Body of pancreas (tissue), 4 donors: ENCODE measurements around the gene HS3ST6.

Experiments used
- POLR2A ChIP-seq, 3 donors: fragments of 450-650 bp; IDR thresholded peaks; one replicate each; pipeline ENCODE4 v1.6.1; 2016; ENCODE audit warnings: antibody characterized with exemption in 3 of 3, mild to moderate bottlenecking in 2 of 3
- TF ChIP-seq, protein P1 (sequence below), 7 experiments: fragments of 450-650 bp in 4 of 7; fragments of 200-600 bp in 3 of 7; sonication (generic) in 3 of 7; IDR thresholded peaks; one replicate each; pipeline ENCODE4 v1.5.1; 2016 to 2019; ENCODE audit warnings: antibody characterized with exemption in 7 of 7

- no peak for TF ChIP-seq POLR2A (IDR thresholded peaks at IDR 0.05)
- TF ChIP-seq, protein P1, sequence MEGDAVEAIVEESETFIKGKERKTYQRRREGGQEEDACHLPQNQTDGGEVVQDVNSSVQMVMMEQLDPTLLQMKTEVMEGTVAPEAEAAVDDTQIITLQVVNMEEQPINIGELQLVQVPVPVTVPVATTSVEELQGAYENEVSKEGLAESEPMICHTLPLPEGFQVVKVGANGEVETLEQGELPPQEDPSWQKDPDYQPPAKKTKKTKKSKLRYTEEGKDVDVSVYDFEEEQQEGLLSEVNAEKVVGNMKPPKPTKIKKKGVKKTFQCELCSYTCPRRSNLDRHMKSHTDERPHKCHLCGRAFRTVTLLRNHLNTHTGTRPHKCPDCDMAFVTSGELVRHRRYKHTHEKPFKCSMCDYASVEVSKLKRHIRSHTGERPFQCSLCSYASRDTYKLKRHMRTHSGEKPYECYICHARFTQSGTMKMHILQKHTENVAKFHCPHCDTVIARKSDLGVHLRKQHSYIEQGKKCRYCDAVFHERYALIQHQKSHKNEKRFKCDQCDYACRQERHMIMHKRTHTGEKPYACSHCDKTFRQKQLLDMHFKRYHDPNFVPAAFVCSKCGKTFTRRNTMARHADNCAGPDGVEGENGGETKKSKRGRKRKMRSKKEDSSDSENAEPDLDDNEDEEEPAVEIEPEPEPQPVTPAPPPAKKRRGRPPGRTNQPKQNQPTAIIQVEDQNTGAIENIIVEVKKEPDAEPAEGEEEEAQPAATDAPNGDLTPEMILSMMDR (IDR thresholded peaks at IDR 0.05), result no peak
These were observed 52.1 kb downstream of the HS3ST6 start for GRCh38 chr16:1865902-1866690.
